H9 (cell line): ENCODE results near the gene PCDHB4. TPM values are rescaled to one million over a fixed set of nuclear protein-coding genes. Genes with fewer than 3 reads are reported as not detected.

Source experiments
- DNase-seq: peaks from one replicate; pipeline ENCODE4 v3.0.0-alpha.2; 2017
- H2AFZ ChIP-seq: one replicate; pipeline ENCODE4 v1.6.1; 2013; ENCODE audit warnings: mild to moderate bottlenecking, low read length, control low read depth, moderate library complexity
- H2AK5ac ChIP-seq: 2 replicates; pipeline ENCODE4 v1.6.1; 2013; ENCODE audit warnings: low read length, control low read depth, mixed read lengths; ENCODE audit not compliant: insufficient read length
- H2BK120ac ChIP-seq: one replicate; pipeline ENCODE4 v1.6.1; 2013; ENCODE audit warnings: low read depth, mild to moderate bottlenecking, low read length, control low read depth, inconsistent platforms; ENCODE audit not compliant: poor library complexity, severe bottlenecking
- H2BK12ac ChIP-seq: 2 replicates; pipeline ENCODE4 v1.6.1; 2013; ENCODE audit warnings: low read length, control low read depth, mixed read lengths, low read depth; ENCODE audit not compliant: insufficient read length
- H2BK15ac ChIP-seq: 2 replicates; pipeline ENCODE4 v1.6.1; 2013; ENCODE audit warnings: low read depth, low read length, control low read depth
- H2BK20ac ChIP-seq: one replicate; pipeline ENCODE4 v1.6.1; 2013; ENCODE audit warnings: low read depth, mild to moderate bottlenecking, low read length, control low read depth, inconsistent platforms; ENCODE audit not compliant: poor library complexity, severe bottlenecking
- H2BK5ac ChIP-seq: 2 replicates; pipeline ENCODE4 v1.6.1; 2013; ENCODE audit warnings: low read length, control low read depth, mixed read lengths; ENCODE audit not compliant: insufficient read length
- H3K14ac ChIP-seq: 2 replicates; pipeline ENCODE4 v1.6.1; 2013; ENCODE audit warnings: low read length, control low read depth; ENCODE audit not compliant: insufficient read depth
- H3K18ac ChIP-seq: 2 replicates; pipeline ENCODE4 v1.6.1; 2013; ENCODE audit warnings: low read depth, mild to moderate bottlenecking, mixed read lengths, low read length, control low read depth; ENCODE audit not compliant: insufficient read length
- H3K23ac ChIP-seq: 2 replicates; pipeline ENCODE4 v1.6.1; 2013; ENCODE audit warnings: low read length, control low read depth, mixed read lengths, low read depth; ENCODE audit not compliant: insufficient read length
- H3K23me2 ChIP-seq: 2 replicates; pipeline ENCODE4 v1.6.1; 2013; ENCODE audit warnings: low read depth, mild to moderate bottlenecking, mixed read lengths, low read length, control low read depth; ENCODE audit not compliant: insufficient read length, poor library complexity, severe bottlenecking
- H3K27ac ChIP-seq: 2 replicates; pipeline ENCODE4 v1.5.1; 2013; ENCODE audit warnings: low read length, control low read depth, mixed read lengths, low read depth; ENCODE audit not compliant: insufficient read length
- H3K27me3 ChIP-seq: 2 replicates; pipeline ENCODE4 v1.6.1; 2013; ENCODE audit warnings: low read length, control low read depth, inconsistent platforms; ENCODE audit not compliant: insufficient read depth
- H3K4ac ChIP-seq: 2 replicates; pipeline ENCODE4 v1.6.1; 2013; ENCODE audit warnings: low read depth, mild to moderate bottlenecking, control low read depth, inconsistent platforms, low read length, moderate library complexity
- H3K4me1 ChIP-seq: 2 replicates; pipeline ENCODE4 v1.6.1; 2013; ENCODE audit warnings: low read length, control low read depth, inconsistent platforms; ENCODE audit not compliant: insufficient read depth
- H3K4me2 ChIP-seq: 2 replicates; pipeline ENCODE4 v1.6.1; 2013; ENCODE audit warnings: low read length, control low read depth, mixed read lengths; ENCODE audit not compliant: insufficient read length, insufficient read depth
- H3K56ac ChIP-seq: 2 replicates; pipeline ENCODE4 v1.6.1; 2013; ENCODE audit warnings: low read depth, mild to moderate bottlenecking, mixed read lengths, low read length, control low read depth; ENCODE audit not compliant: insufficient read length
- H3K79me1 ChIP-seq: 2 replicates; pipeline ENCODE4 v1.6.1; 2013; ENCODE audit warnings: low read depth, mild to moderate bottlenecking, moderate library complexity, low read length, control low read depth, inconsistent platforms; ENCODE audit not compliant: insufficient read depth, poor library complexity, severe bottlenecking
- H3K79me2 ChIP-seq: 2 replicates; pipeline ENCODE4 v1.6.1; 2013; ENCODE audit warnings: low read length, control low read depth, inconsistent platforms; ENCODE audit not compliant: insufficient read depth
- H3K9ac ChIP-seq: 2 replicates; pipeline ENCODE4 v1.6.1; 2013; ENCODE audit warnings: low read length, control low read depth, mixed read lengths; ENCODE audit not compliant: insufficient read length; ENCODE audit errors: extremely low read depth
- H3K9me3 ChIP-seq: one replicate; pipeline ENCODE4 v1.6.1; 2013; ENCODE audit warnings: low read depth, low read length, inconsistent platforms; ENCODE audit not compliant: control insufficient read depth
- H3T11ph ChIP-seq: one replicate; pipeline ENCODE4 v1.6.1; 2013; ENCODE audit warnings: mild to moderate bottlenecking, low read length, control low read depth, inconsistent platforms
- H4K20me1 ChIP-seq: one replicate; pipeline ENCODE4 v1.6.1; 2013; ENCODE audit not compliant: control insufficient read depth, insufficient read length, insufficient read depth
- H4K5ac ChIP-seq: 2 replicates; pipeline ENCODE4 v1.6.1; 2013; ENCODE audit warnings: low read depth, mild to moderate bottlenecking, mixed read lengths, low read length, control low read depth; ENCODE audit not compliant: insufficient read length
- H4K8ac ChIP-seq: replicated peaks from 2 replicates; pipeline ENCODE4 v1.6.1; 2013; ENCODE audit warnings: low read length, control low read depth, mixed read lengths, low read depth; ENCODE audit not compliant: insufficient read length
- H4K91ac ChIP-seq: 2 replicates; pipeline ENCODE4 v1.6.1; 2013; ENCODE audit warnings: low read depth, mild to moderate bottlenecking, moderate library complexity, mixed read lengths, low read length, control low read depth; ENCODE audit not compliant: insufficient read length
- H3K27ac Mint-ChIP-seq, 3 experiments: 2 replicates in 2 of 3; 3 replicates in 1 of 3; pipeline ENCODE4 v1.8.0; 2020 to 2021; ENCODE audit warnings: mixed read lengths in 3 of 3, mild to moderate bottlenecking in 1 of 3, moderate library complexity in 1 of 3
- H3K27me3 Mint-ChIP-seq: 2 replicates; pipeline ENCODE4 v1.8.0; 2021; ENCODE audit warnings: low read depth, mild to moderate bottlenecking, moderate library complexity, mixed read lengths
- H3K36me3 Mint-ChIP-seq, 3 experiments: 2 replicates in 2 of 3; 3 replicates in 1 of 3; pipeline ENCODE4 v1.8.0; 2020 to 2021; ENCODE audit warnings: low read depth in 3 of 3, mixed read lengths in 3 of 3; ENCODE audit not compliant: insufficient read depth in 1 of 3
- H3K4me1 Mint-ChIP-seq, 2 experiments: 2 replicates each; pipeline ENCODE4 v1.8.0; 2020; ENCODE audit warnings: mixed read lengths in 2 of 2
- H3K4me3 Mint-ChIP-seq, 2 experiments: 2 replicates in 1 of 2; 3 replicates in 1 of 2; pipeline ENCODE4 v1.8.0; 2020 to 2021; ENCODE audit warnings: mild to moderate bottlenecking in 2 of 2, mixed read lengths in 2 of 2, moderate library complexity in 1 of 2
- H3K9me3 Mint-ChIP-seq, 2 experiments: 2 replicates in 1 of 2; 3 replicates in 1 of 2; pipeline ENCODE4 v1.8.0; 2020; ENCODE audit warnings: mild to moderate bottlenecking in 2 of 2, mixed read lengths in 2 of 2, moderate library complexity in 1 of 2
- CTCF ChIP-seq: fragments of 200-600 bp; sonication (generic); conservative IDR thresholded peaks from 3 replicates; pipeline ENCODE4 v1.8.0; 2021; ENCODE audit warnings: antibody characterized with exemption, mild to moderate bottlenecking
- WGBS: extraction: QIAGEN DNeasy Blood & Tissue Kit; methylation state at CpG from one replicate; pipeline ENCODE4 v1.1.7; 2013; ENCODE audit warnings: missing lambda C conversion rate, low lambda C conversion rate, mixed read lengths; ENCODE audit not compliant: insufficient read length; ENCODE audit errors: extremely low coverage; 5-methylcytosine and 5-hydroxymethylcytosine counted together
- total RNA-seq: library from RNA; stranded (reverse); gene quantifications from 2 replicates; pipeline ENCODE4 v1.2.1, GENCODE V29; 2021

PCDHB4 gene
- total RNA-seq, 1 experiment from 2014 or later = 1.6 TPM

DNA sequence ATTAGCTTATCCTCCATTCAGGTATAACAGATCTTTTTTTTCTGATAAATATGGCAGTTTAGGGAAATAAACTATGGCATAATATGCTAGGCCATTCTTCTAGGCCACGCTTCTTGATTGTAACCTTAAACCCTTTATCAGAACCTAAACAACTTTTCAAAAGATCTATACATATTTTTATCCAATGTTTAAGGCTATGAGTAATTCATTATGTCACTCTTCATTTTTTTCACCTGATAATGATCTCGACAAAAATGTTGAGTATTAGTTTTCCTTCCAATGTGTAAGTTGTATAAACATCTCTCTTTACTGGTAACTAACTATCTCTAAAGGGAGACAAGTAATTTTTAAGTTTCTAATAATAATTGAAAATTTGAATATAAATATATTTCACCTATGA, 2.4 kb upstream of the PCDHB4 start:
- Histone ChIP-seq H3K4me2 (no peak overlapping the region), H2BK15ac (no peak overlapping the region), H2BK120ac (no peak overlapping the region), H3K79me2 (no peaks in the 10 kb centered on the region), H2BK20ac (no peak overlapping the region), H2BK12ac (no peak overlapping the region), H3K4me1 (no peaks in the 10 kb centered on the region), H3K9ac (no peak overlapping the region), H2BK5ac (no peak overlapping the region), H3K9me3 (no peaks in the 10 kb centered on the region), H3K56ac (no peak overlapping the region), H4K5ac (no peak overlapping the region), H3K14ac (no peak overlapping the region), H3K27ac (no peak overlapping the region), H2AFZ (no peak overlapping the region), H3K27me3 (no peaks in the 10 kb centered on the region), H3K23me2 (no peaks in the 10 kb centered on the region), H4K91ac (no peak overlapping the region), H3K18ac (no peak overlapping the region), H3T11ph (no peak overlapping the region), H3K4ac (no peak overlapping the region), H2AK5ac (no peak overlapping the region), H3K23ac (no peak overlapping the region), H4K8ac (no peak overlapping the region), H3K79me1 (no peaks in the 10 kb centered on the region), H4K20me1 (no peaks in the 10 kb centered on the region)
- H3K4me3 Mint-ChIP-seq = no peak overlapping the region
- H3K27ac Mint-ChIP-seq = no peak overlapping the region
- WGBS = no CpG with 5 or more reads among the region's 2 CpGs
- DNase-seq = no peak
- peaks cover 0 to 4% of the 10 kb centered on the region in 2 experiments; a peak in 1 of 4 replicates for H3K4me1 Mint-ChIP-seq
- TF ChIP-seq CTCF = no peak
- peaks cover 13 to 45% (median 13%) of the 10 kb centered on the region in 3 experiments for H3K36me3 Mint-ChIP-seq
- peaks cover 32 to 34% of the 10 kb centered on the region in 2 experiments for H3K9me3 Mint-ChIP-seq
- H3K27me3 Mint-ChIP-seq = no peaks in the 10 kb centered on the region
